ENCODE results near the gene PICK1.

Gene PICK1

DNA sequence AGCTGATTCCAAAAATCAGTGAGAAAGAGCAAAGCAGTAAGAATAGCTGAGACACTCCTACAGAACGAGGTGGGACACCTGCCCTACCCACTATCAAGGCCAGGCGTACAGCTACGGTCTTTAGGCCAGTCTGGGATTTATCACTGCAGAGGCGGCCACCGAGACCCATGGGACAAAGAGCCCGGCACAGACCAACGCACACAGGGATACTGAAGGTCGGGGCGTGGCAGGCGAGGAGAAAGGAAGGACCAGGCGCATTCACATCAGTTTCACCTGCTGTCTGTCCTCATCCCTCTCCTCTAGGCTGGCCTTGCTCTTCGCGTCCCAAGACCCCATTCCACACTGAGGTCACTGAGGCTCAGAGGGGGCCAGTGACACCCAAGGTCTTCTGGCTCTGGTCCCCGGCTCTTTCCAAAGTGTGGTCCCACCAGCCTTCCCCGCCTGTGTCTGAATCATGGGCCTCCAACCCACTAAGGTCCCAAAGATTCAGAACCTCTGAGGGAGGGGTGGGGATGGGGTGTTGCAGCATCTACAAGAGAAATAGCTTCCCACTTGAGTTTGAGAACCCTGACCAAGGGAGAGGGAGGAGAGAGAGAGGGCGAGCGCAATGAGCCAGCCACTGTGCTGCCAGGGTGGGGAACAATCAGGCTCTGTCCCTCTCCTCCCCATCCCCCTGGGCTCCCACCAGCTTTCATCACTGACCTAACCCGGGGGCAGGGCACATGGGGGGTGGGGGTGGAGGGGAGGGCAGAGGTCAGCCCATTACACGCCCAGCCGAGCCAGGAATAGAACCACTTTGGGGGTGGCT, 7.2 kb upstream of the PICK1 start:
- no peak for DNase-seq (ENCODE audit: low read depth, low spot score)

GRCh38 chr22:38050720-38051119, 6.5 kb upstream of the PICK1 start:
- DNase-seq (ENCODE audit: low read depth, low spot score), result no peak

DNA sequence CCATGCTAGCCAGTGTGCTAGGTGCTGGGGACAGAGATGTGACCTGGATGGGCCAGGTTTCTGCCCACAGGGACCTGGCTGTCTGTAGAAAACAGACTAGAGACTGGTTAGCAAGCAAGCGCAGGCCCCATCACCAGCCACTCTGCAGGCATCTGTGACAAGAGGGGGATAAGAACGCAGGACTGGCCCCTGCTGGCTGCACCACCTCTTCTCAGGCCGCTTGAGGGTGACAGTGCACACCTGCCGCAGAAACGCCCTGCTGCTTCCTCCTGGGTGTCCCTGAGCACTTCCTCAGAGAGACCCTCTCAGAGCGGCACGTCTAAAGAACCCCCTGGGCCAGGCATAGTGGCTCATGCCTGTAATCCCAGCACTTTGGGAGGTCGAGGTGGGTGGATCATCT, 5.9 kb upstream of the PICK1 start:
- DNase-seq (ENCODE audit: low read depth, low spot score), result no peak

GRCh38 chr22:38051900-38052862, 5.0 kb upstream of the PICK1 start:
- DNase-seq (ENCODE audit: low read depth, low spot score), result no peak

GRCh38 chr22:38062791-38063190, 5.6 kb downstream of the PICK1 start:
- DNase-seq (ENCODE audit: low read depth, low spot score), result no peak

DNA sequence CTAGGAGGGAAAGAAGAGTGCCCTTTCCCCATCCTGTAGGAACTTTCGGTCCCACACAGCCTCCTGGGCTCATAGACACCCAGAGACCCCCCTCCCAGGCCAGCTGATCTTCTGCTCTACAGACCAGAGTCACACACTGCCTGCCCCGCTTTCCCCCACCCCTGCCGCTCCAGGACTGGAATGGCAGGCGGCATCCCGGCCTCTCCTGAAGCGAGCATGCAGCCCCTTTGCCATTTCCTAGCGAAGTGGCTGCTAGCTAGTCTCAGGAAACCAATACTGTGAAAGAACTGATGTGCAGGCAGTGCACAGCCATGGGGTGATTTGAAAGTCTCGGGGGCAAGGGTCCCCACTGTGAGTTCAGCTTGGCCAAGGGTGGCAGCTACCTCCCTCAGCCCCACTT, 8.3 kb downstream of the PICK1 start:
- no peak for DNase-seq (ENCODE audit: low read depth, low spot score)

- DNase-seq (ENCODE audit: low read depth, low spot score), result no peak
Measured at GRCh38 chr22:38066381-38067027, 9.3 kb downstream of the PICK1 start.

DNA sequence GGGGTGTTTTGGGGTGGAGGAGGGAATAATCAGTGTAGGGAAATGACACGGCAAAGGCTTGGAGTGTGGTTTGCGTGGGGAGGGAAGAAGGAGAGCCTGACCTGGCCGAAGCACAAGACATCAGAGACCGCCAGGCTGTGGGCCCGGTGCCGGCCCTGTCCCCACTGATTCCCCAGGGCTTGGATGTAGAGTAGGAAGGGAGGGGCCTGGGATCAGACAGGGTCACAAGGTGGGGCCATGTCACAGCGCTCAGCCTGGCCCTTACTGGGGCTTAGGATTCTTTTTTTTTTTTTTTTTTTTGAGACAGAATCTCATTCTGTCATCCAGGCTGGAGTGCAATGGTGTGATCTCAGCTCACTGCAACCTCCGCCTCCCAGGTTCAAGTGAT, 9.8 kb downstream of the PICK1 start:
- DNase-seq (ENCODE audit: low read depth, low spot score), result no peak

GRCh38 chr22:38067761-38068360, 10.7 kb downstream of the PICK1 start:
- no peak for DNase-seq (ENCODE audit: low read depth, low spot score)

DNA sequence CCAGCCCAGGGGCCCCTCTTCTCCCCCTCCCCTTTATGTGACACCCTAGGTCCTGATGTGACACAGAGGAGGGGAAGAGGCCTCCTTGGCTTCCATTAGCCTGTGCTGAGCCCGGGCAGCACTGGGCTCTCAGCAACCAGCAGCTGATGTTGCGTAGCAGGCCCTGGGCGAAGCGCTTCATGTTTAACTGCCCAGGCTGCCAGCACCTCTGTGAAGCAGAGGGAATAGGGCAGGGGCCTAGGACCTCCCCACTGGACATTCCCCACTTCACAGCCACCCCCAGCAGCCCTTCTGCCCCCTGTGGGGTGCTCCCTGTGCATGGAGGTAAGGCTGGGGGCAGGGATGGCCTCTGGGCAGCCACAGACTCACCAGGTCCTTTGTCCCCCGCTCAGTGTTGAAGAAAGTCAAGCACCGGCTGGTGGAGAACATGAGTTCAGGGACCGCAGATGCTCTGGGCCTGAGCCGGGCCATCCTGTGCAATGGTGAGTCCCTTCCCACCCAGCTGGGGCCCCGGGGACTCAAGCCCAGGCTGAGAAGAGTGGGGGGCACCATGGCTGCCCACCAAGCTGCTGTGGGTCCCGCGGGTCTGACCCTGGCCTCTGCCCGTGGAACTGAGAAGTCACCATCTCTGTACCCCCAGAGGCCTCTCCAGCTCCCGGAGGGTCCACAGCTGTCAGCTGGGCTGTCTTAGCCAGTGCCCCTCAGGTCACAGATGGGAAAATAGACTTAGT, 11.6 kb downstream of the PICK1 start:
- no peak for DNase-seq (ENCODE audit: low read depth, low spot score)

DNA sequence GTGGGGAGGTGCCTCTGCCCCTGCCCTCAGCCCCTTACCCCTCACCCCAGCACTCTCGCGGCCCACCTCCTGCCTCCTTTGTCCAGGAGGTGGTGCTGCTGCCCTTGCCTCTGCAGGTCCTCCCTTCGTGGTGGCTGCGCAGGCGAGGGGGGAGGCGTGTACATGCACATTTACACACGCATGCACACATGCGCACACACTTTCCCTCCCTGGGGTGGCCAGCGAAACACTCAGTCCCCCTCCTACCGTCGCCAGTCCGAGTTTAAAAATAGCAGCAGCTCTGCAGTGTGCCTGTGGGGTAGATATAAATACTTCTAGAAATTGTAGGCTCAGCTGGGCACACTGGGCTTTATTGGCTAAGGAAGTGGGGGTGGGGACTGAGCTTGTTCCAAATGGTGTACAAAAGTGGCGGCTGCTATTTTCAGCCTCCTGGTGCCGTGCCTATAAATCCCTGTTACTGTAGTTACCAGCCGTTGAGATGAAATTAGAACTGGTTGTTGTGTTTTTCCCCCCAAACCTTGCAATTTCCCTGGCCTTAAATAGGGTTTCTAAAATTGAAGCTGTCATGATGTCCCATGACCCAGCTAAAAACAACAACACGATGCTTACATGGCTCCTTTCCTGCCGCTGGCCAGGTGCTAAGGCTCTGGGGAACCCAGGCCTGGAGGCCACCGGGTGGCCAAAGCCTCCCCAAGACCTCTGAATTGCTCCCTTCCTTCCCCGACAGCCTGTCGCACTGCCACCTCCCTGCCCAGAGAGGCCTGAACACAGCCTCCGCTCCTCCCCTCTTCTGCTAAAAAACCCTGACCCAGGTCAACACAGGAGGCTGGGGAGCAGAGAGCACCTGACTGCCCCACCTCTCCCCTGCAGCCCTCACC, 12.4 kb downstream of the PICK1 start:
- DNase-seq (ENCODE audit: low read depth, low spot score), result peak; percentile 49

GRCh38 chr22:38070250-38070921, 13.2 kb downstream of the PICK1 start:
- DNase-seq (ENCODE audit: low read depth, low spot score), result no peak

DNA sequence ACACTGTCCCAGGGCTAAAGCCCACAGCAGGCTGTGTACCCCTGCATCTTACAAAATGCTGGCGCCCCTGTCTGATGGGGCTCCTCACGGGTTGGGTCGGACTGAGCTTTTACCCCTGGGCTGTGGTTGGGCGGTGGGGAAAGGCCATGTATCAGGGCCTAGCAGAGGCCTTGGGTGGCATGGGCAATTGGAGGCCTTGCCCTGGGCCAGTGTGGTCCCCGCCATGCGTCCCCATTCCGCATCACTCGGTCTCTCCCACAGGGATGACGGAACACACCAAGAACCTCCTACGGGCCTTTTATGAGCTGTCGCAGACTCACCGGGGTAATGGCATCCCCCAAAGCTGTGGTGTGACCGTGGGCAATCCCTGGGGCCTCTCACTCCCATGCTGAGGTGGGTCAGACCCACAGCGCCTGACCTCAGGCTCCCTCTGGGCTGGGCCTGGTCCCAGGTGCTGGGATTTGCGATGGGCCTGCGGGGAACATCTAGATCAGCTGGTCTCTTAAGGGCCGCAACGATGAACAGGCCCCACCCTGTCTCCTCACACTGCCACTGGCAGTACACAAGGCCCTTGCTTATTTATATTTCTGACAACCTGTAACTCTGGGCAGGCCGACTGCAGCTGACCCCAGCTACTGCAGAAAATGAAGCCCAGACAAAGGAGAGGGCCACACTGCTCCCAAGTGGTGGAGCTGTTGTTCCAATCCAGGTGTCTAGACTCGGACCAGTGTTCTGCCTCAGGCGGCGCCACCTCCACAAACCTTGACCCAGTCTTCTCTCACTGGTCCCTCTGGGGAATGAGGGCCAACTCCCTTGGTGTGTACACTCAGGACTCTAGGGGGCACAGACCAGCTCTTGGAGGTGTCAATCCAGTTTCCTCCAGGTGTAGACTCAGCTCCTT, 14.5 kb downstream of the PICK1 start:
- no peak for DNase-seq (ENCODE audit: low read depth, low spot score)

DNA sequence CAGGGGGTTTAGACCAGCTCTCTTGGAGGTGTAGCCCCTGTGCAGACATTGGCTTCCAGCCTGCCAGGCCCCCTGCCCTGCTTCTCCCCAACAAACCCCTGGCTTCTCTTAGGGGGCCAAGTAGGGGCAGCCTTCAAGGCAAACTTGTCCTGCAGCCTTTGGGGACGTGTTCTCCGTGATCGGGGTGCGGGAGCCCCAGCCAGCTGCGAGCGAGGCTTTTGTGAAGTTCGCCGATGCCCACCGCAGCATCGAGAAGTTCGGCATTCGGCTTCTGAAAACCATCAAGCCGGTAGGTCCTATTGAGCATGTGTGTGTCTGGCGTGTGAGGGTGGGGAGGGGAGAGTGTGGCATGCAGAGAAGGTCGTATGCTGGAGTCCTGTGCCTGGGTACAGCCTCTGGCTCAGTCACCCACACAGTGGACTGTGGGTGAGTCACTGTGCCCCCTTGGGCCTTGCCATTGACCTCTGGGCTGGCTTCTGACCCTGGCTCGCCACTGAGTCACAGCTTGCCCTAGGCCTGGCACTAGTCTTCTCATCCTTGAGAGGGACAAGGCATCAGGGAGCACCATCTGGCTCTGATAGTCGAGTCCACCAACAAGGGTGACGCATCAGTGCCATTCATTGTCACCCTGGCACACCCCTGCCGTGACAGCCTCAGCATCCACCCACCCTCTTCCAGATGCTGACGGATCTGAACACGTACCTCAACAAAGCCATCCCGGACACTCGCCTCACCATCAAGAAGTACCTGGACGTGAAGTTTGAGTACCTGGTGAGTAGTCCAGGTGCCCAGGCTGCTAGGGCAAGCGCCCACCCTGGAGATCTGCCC, 15.3 kb downstream of the PICK1 start:
- DNase-seq (ENCODE audit: low read depth, low spot score), result no peak

GRCh38 chr22:38073150-38074130, 16.2 kb downstream of the PICK1 start:
- DNase-seq (ENCODE audit: low read depth, low spot score), result no peak

Data from smooth muscle cell of the brain vasculature (primary cell).